ENCODE data around the gene OR6C65.
"Not testable (repeated sequence)": the region's sequence is repeated elsewhere in the genome, so short reads cannot be mapped to it uniquely, and the experiment has no call there.

Gene OR6C65

GRCh38 chr12:55385891-55386290 lies 14.4 kb upstream of the OR6C65 start:
- no peak overlapping the region for H3K27ac ChIP-seq (ENCODE audit: low read length)
- no peak overlapping the region for H2AFZ ChIP-seq (ENCODE audit: low read depth, low read length)
- no peak overlapping the region for H3K9ac ChIP-seq (ENCODE audit: low read length)
- TF ChIP-seq CTCF (IDR thresholded peaks at IDR 0.05; ENCODE audit: low read depth, low read length) (no peak), EZH2phosphoT487 (IDR thresholded peaks at IDR 0.05; ENCODE audit: low read depth) (no peak)
- H3K79me2 ChIP-seq (ENCODE audit: low read length): no peaks in the 10 kb centered on the region
- H3K27me3 ChIP-seq (ENCODE audit: low read depth, low read length): no peaks in the 10 kb centered on the region
- no peaks in the 10 kb centered on the region for H4K20me1 ChIP-seq (ENCODE audit: insufficient read depth, low read length)
- no peak overlapping the region for H3K4me3 ChIP-seq (ENCODE audit: low read length)
- H3K36me3 ChIP-seq (replicated peaks; ENCODE audit: low read depth, low read length): no peaks in the 10 kb centered on the region
- H3K4me2 ChIP-seq (ENCODE audit: low read length): no peak overlapping the region
- H3K4me1 ChIP-seq (ENCODE audit: low read length): no peaks in the 10 kb centered on the region
- H3K9me3 ChIP-seq (ENCODE audit: insufficient read depth, low read length): no peaks in the 10 kb centered on the region

GRCh38 chr12:55392032-55392795 lies 8.1 kb upstream of the OR6C65 start:
- no peaks in the 10 kb centered on the region for H3K4me1 ChIP-seq (ENCODE audit: low read length)
- H2AFZ ChIP-seq (ENCODE audit: low read depth, low read length): no peak overlapping the region
- H4K20me1 ChIP-seq (ENCODE audit: insufficient read depth, low read length): no peaks in the 10 kb centered on the region
- H3K4me3 ChIP-seq (ENCODE audit: low read length): no peak overlapping the region
- H3K79me2 ChIP-seq (ENCODE audit: low read length): no peaks in the 10 kb centered on the region
- no peak overlapping the region for H3K9ac ChIP-seq (ENCODE audit: low read length)
- H3K27me3 ChIP-seq (ENCODE audit: low read depth, low read length): no peaks in the 10 kb centered on the region
- H3K27ac ChIP-seq (ENCODE audit: low read length): no peak overlapping the region
- H3K4me2 ChIP-seq (ENCODE audit: low read length): no peak overlapping the region
- H3K9me3 ChIP-seq (ENCODE audit: insufficient read depth, low read length): no peaks in the 10 kb centered on the region
- no peak for TF ChIP-seq CTCF (IDR thresholded peaks at IDR 0.05; ENCODE audit: low read depth, low read length)
- TF ChIP-seq EZH2phosphoT487 (IDR thresholded peaks at IDR 0.05; ENCODE audit: low read depth): no peak
- H3K36me3 ChIP-seq (replicated peaks; ENCODE audit: low read depth, low read length): no peaks in the 10 kb centered on the region

- Histone ChIP-seq H3K9me3 (ENCODE audit: insufficient read depth, low read length) (no peaks in the 10 kb centered on the region), H2AFZ (ENCODE audit: low read depth, low read length) (no peak overlapping the region), H3K9ac (ENCODE audit: low read length) (no peak overlapping the region), H3K27me3 (ENCODE audit: low read depth, low read length) (no peaks in the 10 kb centered on the region), H4K20me1 (ENCODE audit: insufficient read depth, low read length) (no peaks in the 10 kb centered on the region), H3K4me1 (ENCODE audit: low read length) (no peaks in the 10 kb centered on the region), H3K27ac (ENCODE audit: low read length) (no peak overlapping the region), H3K79me2 (ENCODE audit: low read length) (no peaks in the 10 kb centered on the region), H3K4me3 (ENCODE audit: low read length) (no peak overlapping the region), H3K36me3 (replicated peaks; ENCODE audit: low read depth, low read length) (no peaks in the 10 kb centered on the region), H3K4me2 (ENCODE audit: low read length) (no peak overlapping the region)
- TF ChIP-seq CTCF (IDR thresholded peaks at IDR 0.05; ENCODE audit: low read depth, low read length) (no peak), EZH2phosphoT487 (IDR thresholded peaks at IDR 0.05; ENCODE audit: low read depth) (no peak)
Measured at GRCh38 chr12:55396326-55396725, 4.0 kb upstream of the OR6C65 start.

DNA sequence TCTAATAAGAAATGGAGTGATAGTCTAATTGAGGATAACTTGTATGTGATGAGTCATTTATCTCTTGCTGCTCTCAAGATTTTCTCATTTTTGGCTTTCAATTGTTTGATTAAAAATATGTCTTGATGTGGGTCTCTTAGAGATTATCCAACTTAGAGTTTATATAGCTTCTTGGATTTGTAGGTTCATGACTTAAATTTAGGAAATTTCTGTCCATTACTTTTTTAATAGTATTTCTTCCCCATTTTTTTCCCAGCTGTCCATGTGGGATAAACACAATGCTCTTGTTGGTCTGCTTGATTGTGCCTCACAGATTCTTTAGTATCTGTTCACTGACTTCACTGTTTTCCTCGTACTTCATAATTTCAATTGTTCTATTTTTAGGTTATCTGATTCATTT lies 7.5 kb downstream of the OR6C65 start:
- no peaks in the 10 kb centered on the region for H3K4me1 ChIP-seq (ENCODE audit: low read length)
- no peaks in the 10 kb centered on the region for H4K20me1 ChIP-seq (ENCODE audit: insufficient read depth, low read length)
- no peak overlapping the region for H3K9ac ChIP-seq (ENCODE audit: low read length)
- no peaks in the 10 kb centered on the region for H3K36me3 ChIP-seq (replicated peaks; ENCODE audit: low read depth, low read length)
- no peak overlapping the region for H3K4me3 ChIP-seq (ENCODE audit: low read length)
- no peak overlapping the region for H2AFZ ChIP-seq (ENCODE audit: low read depth, low read length)
- no peaks in the 10 kb centered on the region for H3K79me2 ChIP-seq (ENCODE audit: low read length)
- H3K9me3 ChIP-seq (ENCODE audit: insufficient read depth, low read length): no peaks in the 10 kb centered on the region
- H3K27me3 ChIP-seq (ENCODE audit: low read depth, low read length): no peaks in the 10 kb centered on the region
- H3K4me2 ChIP-seq (ENCODE audit: low read length): no peak overlapping the region
- TF ChIP-seq CTCF (IDR thresholded peaks at IDR 0.05; ENCODE audit: low read depth, low read length): no peak
- TF ChIP-seq EZH2phosphoT487 (IDR thresholded peaks at IDR 0.05; ENCODE audit: low read depth): no peak
- H3K27ac ChIP-seq (ENCODE audit: low read length): no peak overlapping the region

GRCh38 chr12:55409133-55409532 lies 8.8 kb downstream of the OR6C65 start:
- H3K27ac ChIP-seq (ENCODE audit: low read length); H4K20me1 ChIP-seq (ENCODE audit: insufficient read depth, low read length); H3K9ac ChIP-seq (ENCODE audit: low read length); H3K4me3 ChIP-seq (ENCODE audit: low read length); H3K4me2 ChIP-seq (ENCODE audit: low read length); H3K9me3 ChIP-seq (ENCODE audit: insufficient read depth, low read length); H2AFZ ChIP-seq (ENCODE audit: low read depth, low read length); H3K4me1 ChIP-seq (ENCODE audit: low read length); H3K36me3 ChIP-seq (replicated peaks; ENCODE audit: low read depth, low read length); H3K79me2 ChIP-seq (ENCODE audit: low read length); H3K27me3 ChIP-seq (ENCODE audit: low read depth, low read length): not testable (repeated sequence)

- not testable (repeated sequence) for H2AFZ ChIP-seq (ENCODE audit: low read depth, low read length); H3K27ac ChIP-seq (ENCODE audit: low read length); H3K4me2 ChIP-seq (ENCODE audit: low read length); H3K9ac ChIP-seq (ENCODE audit: low read length); H3K27me3 ChIP-seq (ENCODE audit: low read depth, low read length); H4K20me1 ChIP-seq (ENCODE audit: insufficient read depth, low read length); H3K36me3 ChIP-seq (replicated peaks; ENCODE audit: low read depth, low read length); H3K4me1 ChIP-seq (ENCODE audit: low read length); H3K9me3 ChIP-seq (ENCODE audit: insufficient read depth, low read length); H3K79me2 ChIP-seq (ENCODE audit: low read length); H3K4me3 ChIP-seq (ENCODE audit: low read length)
Measured at GRCh38 chr12:55412138-55412537, 11.8 kb downstream of the OR6C65 start.

Data from OCI-LY3 (cell line).